Airway epithelial cell (primary cell): Measurements from ENCODE around the gene TMEM30A. TPM values are rescaled to one million over a fixed set of nuclear protein-coding genes. Genes with fewer than 3 reads are reported as not detected.

ENCODE experiments used
- total RNA-seq: library from RNA; depleted of rRNA; stranded (reverse); fragments of >200 nt; gene quantifications from 2 replicates; pipeline ENCODE4 v1.2.3, GENCODE V29; 2015

Gene TMEM30A
- total RNA-seq, result 48.1 and 65.9 TPM in 2 replicates

DNA sequence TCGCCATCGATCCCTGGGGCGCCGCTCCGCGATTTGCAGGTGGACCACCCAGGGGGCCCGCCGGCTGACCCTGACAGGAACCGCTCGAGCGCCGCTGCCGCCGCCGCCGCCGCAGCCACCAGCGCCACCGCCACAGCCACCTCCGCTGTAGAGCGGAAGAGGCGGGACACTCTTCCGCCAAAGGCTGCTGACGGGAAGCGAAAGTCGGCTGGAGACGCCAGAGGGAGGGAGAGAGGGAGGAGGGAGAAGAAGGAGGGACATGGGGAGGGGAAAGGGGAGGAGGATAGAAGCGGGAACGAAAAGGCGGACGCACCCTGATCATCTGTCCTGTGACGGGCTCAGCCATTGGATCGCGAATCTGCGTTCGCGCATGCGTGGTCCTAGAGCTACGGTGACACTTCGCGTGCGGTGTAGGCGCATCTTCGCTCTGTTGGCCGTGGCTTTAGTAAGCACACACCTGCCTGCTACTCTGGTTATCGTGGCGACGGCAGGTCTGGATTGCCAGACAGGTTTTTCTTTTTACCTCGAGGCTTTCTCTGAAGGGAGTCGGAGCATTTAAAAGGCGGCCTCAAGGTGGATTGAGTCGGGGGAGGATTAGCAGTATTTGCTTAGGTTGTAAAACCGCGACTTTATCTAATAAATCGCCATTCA, at the start of gene TMEM30A:
Gene TMEM30A, minus strand, starts transcription at position 161 of the 651 bp plus-strand sequence. Its CDS starts 154 bp downstream, at position 7.

DNA sequence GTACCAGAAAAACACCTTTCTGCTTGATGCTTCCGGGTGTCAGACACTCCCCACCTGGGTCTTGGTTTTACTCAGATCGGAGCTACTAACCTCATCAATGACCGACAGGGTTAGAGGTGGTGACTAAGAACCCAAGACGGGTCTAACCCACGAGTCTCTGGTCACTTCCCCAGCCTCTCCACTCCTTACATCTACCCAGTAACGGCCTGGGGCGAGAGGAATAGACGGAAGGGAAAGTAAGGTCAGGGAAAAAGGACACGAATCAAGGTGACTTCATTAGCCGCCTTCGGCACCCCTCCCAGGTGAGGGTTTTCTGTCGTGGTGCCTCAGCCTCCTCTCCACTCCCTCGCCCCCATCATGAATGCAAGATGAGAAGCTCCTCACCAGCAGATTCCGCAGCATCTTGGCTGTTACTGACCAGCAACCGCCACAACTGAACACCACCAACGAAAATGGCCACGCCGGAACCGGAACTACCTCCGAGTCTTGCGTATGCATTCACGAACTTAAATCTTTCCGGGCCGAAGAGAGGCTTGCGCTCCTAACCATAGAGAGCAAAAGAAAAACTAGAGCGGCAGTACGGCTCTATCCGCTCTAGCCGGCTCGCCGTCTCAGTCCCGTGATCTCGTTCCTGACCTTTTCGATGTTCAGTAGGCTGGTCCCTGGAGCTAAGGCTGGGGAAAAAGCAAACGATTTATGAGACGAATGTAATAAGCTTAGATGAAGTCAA, 41.1 kb downstream of the TMEM30A start, which contains the start of gene COX7A2:
Gene COX7A2, minus strand, starts transcription at position 469 of the 730 bp plus-strand sequence. Its CDS starts 67 bp downstream, at position 402.

DNA sequence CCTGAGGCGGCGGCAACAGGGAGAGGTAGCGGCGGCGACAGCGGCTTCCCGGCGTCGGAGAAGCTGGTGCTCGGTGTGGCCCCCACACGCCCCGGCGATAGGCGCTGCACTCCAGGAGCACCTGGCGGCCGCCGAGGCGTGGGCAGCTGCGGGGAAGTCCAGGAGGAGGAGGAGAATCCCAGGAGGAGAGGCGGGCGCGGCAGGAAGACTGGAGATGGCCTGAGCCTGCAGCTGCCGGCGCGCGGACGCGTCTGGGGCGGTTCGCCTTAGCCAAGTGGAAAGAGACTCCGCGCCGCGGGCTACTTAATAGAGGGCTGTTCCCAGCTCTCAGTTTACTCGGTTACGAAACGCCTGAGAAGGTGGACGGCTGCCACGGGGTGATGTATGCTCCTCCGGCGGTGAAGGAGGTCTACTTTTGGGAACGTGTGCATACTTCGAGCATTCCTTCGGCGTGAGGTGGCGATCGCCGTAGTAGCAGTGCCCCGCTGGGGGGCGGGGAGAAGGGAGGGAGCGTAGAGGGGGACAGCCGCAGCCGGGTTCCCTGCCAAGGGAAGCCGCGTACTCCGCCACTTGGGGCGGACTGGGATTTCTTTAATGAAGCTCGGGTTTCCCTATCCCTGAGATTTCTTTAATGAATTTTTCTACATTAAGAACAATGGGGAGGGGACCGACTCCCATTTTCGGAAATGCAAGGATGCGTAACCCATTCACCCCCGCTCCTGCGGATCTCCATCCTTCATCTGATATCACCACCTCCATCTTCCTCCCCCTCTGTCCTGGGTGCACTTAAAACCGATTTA, 78.6 kb downstream of the TMEM30A start, which contains the start of gene COL12A1:
Gene COL12A1, minus strand, starts transcription at position 278 of the 800 bp plus-strand sequence. CDS start 3,261 bp downstream, outside the sequence.

Other genes starting within 250 kb of the TMEM30A start
- gene COL12A1, start 78.7 kb downstream of the TMEM30A start, total RNA-seq, result 29.8 and 38.1 TPM in 2 replicates
- 282 and 388 TPM in 2 replicates for gene COX7A2, start 41.0 kb downstream of the TMEM30A start, total RNA-seq
- gene FILIP1, start 209.0 kb upstream of the TMEM30A start, total RNA-seq, result 0.07 TPM in 1 of 2 replicates, not detected in the other